Pons (tissue), 1 donor: ENCODE measurements around the gene NPLOC4.
"Not testable (repeated sequence)": the region's sequence is repeated elsewhere in the genome, so short reads cannot be mapped to it uniquely, and the experiment has no call there.

ENCODE experiments used
- DNase-seq: peaks from one replicate; pipeline ENCODE4 v3.0.0-alpha.2; 2016; ENCODE audit warnings: low spot score

NPLOC4 gene

GRCh38 chr17:81631482-81631881 lies 5.4 kb downstream of the NPLOC4 start:
- no peak for DNase-seq

DNA sequence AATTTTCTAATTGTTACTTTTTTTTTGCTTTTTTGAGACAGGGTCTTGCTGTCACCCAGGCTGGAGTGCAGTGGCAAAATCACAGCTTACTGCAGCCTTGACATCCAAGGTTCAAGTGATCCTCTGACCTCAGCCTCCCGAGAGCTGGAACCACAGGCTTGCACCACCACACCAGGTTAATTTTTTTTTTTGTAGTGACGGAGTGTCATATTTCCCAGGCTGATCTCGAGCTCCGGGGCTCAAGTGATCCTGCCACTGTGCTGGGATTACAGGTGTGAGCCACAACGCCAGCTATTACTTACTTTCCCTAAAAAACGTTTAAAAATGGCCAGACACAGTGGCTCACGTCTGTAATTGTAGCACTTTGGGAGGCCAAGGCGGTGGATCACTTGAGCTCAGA lies 6.6 kb downstream of the NPLOC4 start:
- no peak for DNase-seq

DNA sequence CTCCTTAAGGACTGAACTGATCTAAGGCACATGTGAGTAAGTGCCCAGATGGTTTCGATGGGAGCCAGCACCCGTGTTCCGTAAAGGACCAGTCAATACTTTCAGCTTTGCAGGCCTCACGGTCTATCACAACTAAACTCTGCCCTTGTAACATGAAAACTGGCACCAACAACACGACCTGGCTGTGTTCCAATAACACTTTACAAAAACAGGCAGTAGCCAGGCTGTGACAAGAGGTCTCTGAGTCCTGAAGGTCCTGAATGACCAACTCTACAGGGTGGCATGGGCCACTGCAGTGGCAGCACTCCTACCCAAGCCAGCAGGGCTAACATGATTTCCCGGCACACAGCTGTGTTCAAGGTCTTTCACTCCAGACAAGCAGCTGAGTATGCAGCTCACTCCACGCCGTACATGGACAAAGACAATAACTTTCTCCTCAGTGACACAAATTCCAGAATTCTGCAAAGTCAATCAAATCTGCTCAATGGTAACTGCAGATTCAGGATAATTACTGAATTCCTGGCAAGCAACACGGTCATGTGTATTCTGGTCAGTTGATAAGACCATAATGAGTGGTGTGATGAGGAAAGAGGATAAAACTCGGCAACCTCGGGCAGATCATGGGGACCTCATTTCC lies 15.3 kb downstream of the NPLOC4 start:
- DNase-seq: peak; percentile 29

- not testable (repeated sequence) for DNase-seq
These were observed 18.6 kb downstream of the NPLOC4 start for GRCh38 chr17:81618307-81618706.

DNA sequence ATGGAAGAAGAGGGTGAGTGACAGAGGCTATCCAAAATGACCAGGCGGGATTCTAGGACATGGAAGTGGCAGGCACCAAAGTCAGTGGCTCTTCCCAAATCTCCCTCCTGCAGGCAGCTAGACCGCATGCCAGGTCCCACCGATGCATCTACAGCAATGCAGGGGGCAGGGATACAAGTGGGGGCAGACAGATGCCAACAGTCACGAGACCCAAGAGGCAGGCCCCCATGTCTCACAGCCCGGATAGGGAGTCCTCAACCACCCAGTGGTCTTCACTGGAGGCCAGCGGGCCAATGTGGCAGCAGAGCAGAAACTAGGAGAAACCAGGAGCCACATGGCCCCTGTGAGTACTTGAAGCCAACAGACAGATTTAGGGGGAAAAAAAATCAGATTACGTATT lies 20.0 kb downstream of the NPLOC4 start:
- no peak for DNase-seq

DNA sequence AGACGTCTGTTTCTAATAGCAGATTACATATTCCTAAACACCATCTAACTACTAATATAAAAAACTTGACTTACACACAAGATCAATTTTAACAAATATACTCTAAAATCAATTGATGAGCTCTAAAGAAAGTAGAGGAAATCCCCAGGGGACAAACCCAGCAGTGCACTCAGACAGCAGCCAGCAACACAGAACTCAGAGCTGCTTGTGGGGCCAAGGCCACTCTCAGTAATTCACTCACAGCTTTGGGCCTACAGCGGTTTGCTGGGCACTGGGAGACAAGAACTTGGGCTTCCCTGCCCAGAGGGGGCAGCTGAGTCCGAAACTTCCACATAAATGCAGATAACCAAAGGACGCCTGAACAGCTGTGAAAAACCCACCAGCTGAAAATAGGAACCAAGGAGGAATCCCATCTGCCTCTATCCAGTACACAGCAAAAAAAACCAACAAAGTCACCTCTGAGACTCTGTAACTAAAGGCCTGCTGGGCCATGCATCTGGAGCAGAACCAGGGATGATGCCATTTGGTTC lies 21.4 kb downstream of the NPLOC4 start:
- DNase-seq: no peak

DNA sequence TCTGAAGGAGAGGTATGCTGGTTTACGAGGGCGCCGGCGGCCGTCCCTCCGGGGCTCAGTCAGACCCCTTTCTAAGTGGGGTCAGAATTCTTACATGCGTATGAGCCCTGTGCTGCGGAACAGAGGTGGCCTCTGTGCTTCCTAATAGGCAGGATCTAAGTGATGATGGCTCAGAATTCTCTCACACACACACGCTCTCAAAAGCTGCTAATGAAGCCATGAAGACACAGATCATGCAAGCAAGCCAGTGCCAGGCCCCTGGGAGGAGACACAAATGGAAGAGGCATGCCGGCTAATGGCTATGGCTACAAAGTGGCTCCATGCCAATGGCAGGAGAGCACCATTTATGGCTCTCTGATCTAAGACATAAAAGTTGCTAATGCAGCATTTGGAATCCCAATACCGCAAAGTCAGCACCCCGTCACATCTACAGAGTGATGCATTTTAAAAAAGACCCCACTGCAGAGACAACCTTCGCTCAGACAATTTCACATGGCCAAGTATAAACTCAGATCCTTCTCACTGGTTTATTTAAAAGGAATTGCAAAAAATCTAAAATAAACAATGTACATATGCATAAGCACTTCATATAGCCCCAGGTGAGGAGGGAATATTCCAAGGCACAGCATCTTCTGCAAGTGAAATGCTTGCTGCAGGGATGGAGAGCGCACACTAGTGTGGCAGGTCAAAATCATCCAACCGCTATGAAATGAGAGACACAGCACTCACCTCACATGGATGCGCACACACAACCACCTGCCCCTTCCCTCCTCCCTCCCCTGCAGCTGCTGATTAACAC lies 24.5 kb downstream of the NPLOC4 start:
- no peak for DNase-seq

DNA sequence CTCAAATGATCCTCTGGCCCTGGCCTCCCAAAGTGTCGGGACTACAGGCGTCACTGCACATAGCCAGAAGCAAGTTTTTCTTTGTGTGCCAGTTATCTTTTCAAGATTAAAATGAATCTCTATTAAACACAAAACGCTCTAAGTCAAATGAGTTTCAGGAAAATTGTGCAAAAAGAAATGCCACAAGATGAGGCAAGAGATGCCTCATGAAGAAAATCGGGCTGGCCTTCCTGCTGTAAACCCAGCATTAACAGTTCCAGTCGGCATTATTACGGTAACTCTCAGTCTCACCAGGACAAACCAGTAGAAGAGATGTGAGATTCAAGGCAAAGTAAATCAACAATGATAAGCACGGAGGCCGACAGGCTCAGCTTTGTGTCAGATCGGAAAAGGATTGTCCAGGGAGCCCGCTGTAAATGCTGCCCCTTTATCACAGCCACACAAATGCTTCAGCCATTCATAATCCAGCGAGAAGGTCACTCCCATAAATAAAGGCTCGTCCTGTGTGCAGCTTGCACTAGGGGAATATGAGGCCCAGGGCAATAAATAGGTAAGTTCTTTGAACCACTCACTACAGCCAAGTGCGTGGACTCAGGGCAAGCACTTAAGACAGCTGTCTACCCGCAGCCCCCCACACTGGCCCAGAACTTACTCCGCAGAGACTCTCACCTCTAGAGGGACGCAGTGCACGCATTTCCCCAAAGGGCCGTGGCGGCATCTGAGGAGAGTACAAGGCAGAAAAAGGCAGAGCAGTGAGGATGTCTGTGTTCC lies 27.2 kb downstream of the NPLOC4 start:
- no peak for DNase-seq

GRCh38 chr17:81608605-81609004 lies 28.3 kb downstream of the NPLOC4 start:
- DNase-seq: no peak

DNA sequence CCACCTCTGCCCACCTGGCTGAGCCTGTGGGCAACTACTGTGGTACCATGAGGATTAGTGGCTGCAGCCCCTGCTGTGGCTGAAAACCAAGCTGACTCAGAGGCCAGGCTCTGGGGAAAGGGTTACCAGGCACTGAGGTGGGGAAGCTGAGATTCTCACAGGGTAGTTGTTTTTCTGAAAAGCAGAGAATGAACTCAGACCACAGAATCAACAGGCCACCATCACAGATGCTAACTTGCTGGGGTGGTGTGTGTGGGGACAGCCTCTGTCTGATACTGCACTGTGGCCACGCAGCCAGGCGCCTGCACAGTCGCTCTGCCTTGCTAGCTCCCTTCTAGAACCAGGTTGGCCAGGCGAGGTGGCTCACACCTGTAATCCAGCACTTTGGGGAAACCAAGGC lies 28.8 kb downstream of the NPLOC4 start:
- DNase-seq: no peak

GRCh38 chr17:81607431-81607830 lies 29.5 kb downstream of the NPLOC4 start:
- no peak for DNase-seq

DNA sequence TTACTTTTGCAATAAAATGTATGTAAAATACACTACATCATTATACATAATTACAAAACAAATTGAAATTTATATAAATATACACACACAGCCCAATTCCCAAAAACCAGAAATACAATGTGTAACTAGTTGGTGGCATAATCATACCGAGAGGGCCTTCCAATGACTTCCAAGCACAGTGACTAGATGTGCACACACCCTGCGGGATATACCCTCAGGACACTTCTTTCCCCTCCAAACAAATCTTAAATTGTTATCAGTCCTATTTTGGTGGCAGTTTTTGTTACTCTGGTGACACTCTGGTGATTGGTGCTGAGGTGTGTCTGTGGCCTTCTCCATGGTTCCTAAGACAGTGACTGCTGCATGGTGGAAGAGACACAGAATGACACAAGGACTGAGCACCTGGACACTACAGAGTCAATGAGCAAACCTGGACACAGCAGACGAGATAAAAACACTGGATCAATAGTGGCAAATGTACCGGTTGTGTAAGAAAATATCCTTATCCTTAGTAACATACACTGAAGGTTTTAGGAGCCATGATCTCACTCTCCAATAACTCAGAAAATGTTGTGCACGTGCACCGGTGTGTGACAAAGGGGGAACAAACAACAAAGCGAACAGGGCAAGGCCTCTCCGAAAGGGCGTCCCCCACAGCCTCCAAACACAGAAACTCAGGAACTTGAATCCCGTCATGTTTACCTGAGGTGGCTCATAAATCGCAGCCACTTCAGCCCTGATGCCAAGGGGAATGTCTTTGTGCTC lies 32.9 kb downstream of the NPLOC4 start:
- DNase-seq: no peak

- peak; percentile 62 for DNase-seq
These were observed 35.3 kb downstream of the NPLOC4 start for GRCh38 chr17:81601525-81602120.

DNA sequence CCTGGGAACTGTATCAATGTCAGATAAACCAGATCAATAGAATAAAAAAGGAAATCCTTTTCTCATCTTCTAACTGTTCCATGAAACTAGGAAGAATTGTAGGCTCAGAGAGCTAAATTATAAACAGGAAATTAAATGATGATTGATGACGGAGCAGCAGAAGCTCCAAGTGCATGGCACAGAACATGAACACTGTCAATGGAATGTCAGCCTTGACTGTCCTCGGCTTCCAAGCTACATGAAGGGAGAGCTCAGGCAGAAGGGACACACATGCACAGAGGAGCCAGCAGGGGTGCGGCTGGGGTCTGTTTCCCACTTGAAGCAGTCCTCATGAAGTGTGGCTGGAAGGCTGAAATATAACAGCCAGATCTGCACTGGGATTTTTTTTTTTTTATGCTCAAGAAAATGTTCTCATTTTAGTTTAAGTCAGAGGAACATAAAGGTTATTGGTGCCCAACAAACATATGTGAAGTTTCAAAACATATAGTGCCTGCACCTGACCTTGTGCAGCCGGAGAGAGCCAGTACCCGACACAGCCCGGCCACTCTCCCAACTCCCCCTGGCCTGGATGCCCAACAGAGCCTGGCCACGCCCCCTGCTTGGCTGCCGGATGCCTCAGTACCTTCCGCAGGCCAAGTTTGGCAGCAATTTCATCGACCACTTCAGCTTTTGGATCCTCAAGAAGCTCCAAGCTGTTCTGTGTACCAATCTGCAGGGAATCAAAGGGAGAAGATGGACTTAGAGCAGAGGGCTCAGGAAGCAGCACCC lies 37.0 kb downstream of the NPLOC4 start:
- no peak for DNase-seq

- DNase-seq: no peak
These were observed 43.6 kb downstream of the NPLOC4 start for GRCh38 chr17:81593105-81593871.

DNA sequence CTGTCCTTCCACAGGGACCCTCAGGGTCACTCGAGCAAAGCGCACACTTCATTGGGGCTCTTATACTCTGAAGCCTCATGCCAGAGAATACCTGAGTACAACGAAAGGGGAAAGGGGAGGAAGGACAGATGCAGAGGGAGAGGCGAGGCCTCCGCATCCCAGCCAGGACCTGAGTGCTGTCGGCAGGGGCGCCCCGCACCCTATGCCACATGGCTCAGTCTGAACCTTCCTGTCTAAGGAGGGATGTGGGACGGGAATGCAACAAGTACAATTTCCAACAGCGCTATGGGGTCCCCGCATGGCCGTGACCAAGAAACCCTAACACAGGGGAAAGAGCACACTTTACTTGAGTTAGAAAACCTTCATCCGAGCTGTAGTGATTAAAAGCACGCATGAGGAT lies 44.9 kb downstream of the NPLOC4 start:
- DNase-seq: no peak

DNA sequence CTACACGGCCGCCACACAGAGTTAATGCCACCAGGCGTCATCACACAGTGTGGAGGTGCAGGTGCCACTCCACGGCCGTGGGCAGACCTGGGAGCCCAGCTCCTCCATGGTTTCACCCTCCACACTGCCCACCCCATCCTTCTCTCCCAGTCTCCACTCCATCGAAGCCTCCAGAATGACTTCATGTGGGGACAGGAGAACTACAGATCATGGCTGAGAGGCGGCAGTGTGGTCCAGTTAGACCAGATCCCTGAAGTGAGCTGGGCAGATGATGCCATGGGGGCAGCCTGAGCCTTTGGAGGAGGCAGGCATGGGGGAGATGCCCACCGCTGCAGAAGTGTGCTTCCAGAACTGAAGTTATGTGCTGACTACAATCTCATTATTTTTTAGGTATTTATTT lies 46.8 kb downstream of the NPLOC4 start:
- no peak for DNase-seq

- no peak for DNase-seq
These were observed 47.3 kb downstream of the NPLOC4 start for GRCh38 chr17:81589612-81590011.

GRCh38 chr17:81586096-81586495 lies 50.8 kb downstream of the NPLOC4 start:
- no peak for DNase-seq

- not testable (repeated sequence) for DNase-seq
These were observed 52.1 kb downstream of the NPLOC4 start for GRCh38 chr17:81584771-81585170.
